ENCODE results near the gene USP17L29.
A peak's percentile ranks its signal among the peaks of the same experiment; 100 is the strongest.
"Not testable (repeated sequence)": the region's sequence is repeated elsewhere in the genome, so short reads cannot be mapped to it uniquely, and the experiment has no call there.

Gene USP17L29, protein sequence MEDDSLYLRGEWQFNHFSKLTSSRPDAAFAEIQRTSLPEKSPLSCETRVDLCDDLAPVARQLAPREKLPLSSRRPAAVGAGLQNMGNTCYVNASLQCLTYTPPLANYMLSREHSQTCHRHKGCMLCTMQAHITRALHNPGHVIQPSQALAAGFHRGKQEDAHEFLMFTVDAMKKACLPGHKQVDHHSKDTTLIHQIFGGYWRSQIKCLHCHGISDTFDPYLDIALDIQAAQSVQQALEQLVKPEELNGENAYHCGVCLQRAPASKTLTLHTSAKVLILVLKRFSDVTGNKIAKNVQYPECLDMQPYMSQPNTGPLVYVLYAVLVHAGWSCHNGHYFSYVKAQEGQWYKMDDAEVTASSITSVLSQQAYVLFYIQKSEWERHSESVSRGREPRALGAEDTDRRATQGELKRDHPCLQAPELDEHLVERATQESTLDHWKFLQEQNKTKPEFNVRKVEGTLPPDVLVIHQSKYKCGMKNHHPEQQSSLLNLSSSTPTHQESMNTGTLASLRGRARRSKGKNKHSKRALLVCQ

DNA sequence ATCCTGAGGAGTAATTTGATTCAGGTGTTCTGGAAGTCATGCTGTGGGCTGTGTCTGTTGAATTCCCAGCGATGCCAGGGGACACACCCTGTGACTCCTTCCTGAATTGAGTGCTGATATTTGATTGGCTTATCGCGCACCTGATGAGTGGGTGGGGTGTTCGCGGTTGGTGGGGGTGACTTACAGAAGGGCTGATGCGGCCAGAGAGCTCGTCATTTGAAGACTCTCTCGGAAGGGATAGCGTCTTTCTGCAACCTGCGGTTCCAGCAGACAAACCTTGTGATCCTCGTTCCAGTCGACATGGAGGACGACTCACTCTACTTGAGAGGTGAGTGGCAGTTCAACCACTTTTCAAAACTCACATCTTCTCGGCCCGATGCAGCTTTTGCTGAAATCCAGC lies at the start of gene USP17L29:
Gene USP17L29 (plus strand): TSS at position 301 of the 400 bp plus-strand sequence. CDS start 0 bp downstream, at position 301.
- DNase-seq = not testable (repeated sequence)

DNA sequence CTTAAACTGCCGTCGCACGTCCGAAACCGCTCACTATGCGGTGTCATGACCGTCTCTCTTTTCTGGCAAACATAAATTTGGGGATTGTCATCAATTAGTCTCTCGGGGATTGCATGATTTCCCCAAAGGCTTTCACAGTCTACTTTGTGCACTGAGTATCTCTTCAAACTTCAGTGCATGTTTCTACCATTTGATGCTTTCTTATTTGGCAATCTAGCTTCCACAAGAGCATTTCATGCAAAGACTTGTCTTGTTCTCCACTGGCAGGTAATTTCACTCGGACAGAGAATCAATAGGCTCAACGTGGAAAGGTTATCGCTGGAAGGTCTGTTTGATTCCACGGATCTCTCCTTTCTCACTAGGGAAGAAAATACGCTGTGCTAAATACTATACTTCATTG lies 29.2 kb upstream of the USP17L29 start:
- DNase-seq = not testable (repeated sequence)

DNA sequence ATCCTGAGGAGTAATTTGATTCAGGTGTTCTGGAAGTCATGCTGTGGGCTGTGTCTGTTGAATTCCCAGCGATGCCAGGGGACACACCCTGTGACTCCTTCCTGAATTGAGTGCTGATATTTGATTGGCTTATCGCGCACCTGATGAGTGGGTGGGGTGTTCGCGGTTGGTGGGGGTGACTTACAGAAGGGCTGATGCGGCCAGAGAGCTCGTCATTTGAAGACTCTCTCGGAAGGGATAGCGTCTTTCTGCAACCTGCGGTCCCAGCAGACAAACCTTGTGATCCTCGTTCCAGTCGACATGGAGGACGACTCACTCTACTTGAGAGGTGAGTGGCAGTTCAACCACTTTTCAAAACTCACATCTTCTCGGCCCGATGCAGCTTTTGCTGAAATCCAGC lies 28.6 kb upstream of the USP17L29 start, which contains the start of gene USP17L24:
Gene USP17L24 (plus strand): TSS at position 301 of the 400 bp plus-strand sequence. CDS start 0 bp downstream, at position 301.
- not testable (repeated sequence) for DNase-seq

DNA sequence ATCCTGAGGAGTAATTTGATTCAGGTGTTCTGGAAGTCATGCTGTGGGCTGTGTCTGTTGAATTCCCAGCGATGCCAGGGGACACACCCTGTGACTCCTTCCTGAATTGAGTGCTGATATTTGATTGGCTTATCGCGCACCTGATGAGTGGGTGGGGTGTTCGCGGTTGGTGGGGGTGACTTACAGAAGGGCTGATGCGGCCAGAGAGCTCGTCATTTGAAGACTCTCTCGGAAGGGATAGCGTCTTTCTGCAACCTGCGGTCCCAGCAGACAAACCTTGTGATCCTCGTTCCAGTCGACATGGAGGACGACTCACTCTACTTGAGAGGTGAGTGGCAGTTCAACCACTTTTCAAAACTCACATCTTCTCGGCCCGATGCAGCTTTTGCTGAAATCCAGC lies 23.8 kb upstream of the USP17L29 start, which contains the start of gene USP17L25:
Gene USP17L25 (plus strand): TSS at position 301 of the 400 bp plus-strand sequence. CDS start 0 bp downstream, at position 301.
- not testable (repeated sequence) for DNase-seq

DNA sequence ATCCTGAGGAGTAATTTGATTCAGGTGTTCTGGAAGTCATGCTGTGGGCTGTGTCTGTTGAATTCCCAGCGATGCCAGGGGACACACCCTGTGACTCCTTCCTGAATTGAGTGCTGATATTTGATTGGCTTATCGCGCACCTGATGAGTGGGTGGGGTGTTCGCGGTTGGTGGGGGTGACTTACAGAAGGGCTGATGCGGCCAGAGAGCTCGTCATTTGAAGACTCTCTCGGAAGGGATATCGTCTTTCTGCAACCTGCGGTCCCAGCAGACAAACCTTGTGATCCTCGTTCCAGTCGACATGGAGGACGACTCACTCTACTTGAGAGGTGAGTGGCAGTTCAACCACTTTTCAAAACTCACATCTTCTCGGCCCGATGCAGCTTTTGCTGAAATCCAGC lies 19.1 kb upstream of the USP17L29 start, which contains the start of gene USP17L26:
Gene USP17L26 (plus strand): TSS at position 301 of the 400 bp plus-strand sequence. CDS start 0 bp downstream, at position 301.
- DNase-seq = not testable (repeated sequence)

DNA sequence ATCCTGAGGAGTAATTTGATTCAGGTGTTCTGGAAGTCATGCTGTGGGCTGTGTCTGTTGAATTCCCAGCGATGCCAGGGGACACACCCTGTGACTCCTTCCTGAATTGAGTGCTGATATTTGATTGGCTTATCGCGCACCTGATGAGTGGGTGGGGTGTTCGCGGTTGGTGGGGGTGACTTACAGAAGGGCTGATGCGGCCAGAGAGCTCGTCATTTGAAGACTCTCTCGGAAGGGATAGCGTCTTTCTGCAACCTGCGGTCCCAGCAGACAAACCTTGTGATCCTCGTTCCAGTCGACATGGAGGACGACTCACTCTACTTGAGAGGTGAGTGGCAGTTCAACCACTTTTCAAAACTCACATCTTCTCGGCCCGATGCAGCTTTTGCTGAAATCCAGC lies 14.3 kb upstream of the USP17L29 start, which contains the start of gene USP17L5:
Gene USP17L5 (plus strand): TSS at position 301 of the 400 bp plus-strand sequence. CDS start 0 bp downstream, at position 301.
- DNase-seq = not testable (repeated sequence)

DNA sequence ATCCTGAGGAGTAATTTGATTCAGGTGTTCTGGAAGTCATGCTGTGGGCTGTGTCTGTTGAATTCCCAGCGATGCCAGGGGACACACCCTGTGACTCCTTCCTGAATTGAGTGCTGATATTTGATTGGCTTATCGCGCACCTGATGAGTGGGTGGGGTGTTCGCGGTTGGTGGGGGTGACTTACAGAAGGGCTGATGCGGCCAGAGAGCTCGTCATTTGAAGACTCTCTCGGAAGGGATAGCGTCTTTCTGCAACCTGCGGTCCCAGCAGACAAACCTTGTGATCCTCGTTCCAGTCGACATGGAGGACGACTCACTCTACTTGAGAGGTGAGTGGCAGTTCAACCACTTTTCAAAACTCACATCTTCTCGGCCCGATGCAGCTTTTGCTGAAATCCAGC lies 9.6 kb upstream of the USP17L29 start, which contains the start of gene USP17L27:
Gene USP17L27 (plus strand): TSS at position 301 of the 400 bp plus-strand sequence. CDS start 0 bp downstream, at position 301.
- DNase-seq = not testable (repeated sequence)

DNA sequence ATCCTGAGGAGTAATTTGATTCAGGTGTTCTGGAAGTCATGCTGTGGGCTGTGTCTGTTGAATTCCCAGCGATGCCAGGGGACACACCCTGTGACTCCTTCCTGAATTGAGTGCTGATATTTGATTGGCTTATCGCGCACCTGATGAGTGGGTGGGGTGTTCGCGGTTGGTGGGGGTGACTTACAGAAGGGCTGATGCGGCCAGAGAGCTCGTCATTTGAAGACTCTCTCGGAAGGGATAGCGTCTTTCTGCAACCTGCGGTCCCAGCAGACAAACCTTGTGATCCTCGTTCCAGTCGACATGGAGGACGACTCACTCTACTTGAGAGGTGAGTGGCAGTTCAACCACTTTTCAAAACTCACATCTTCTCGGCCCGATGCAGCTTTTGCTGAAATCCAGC lies 4.8 kb upstream of the USP17L29 start, which contains the start of gene USP17L28:
Gene USP17L28 (plus strand): TSS at position 301 of the 400 bp plus-strand sequence. CDS start 0 bp downstream, at position 301.
- DNase-seq = not testable (repeated sequence)

DNA sequence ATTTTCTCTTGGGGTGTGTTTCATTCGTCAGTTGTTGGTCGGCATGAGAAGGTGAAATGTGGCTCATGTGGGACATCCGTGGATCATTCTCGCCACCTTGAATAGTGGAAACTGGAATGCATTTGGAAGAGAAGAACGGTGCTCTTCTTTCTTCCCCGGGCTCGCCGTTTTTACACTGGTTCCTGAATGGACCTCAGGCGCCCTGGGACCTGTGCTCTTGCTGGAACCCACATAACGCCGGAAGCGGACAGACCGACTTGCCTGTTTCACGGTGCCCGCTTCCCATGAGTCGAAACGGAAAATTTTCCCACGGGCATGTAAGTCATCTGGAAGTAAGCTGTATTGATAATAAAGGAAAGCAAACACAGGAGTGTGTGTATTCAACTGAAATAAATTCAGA lies 2.6 kb upstream of the USP17L29 start:
- peak; percentile 0 for DNase-seq

DNA sequence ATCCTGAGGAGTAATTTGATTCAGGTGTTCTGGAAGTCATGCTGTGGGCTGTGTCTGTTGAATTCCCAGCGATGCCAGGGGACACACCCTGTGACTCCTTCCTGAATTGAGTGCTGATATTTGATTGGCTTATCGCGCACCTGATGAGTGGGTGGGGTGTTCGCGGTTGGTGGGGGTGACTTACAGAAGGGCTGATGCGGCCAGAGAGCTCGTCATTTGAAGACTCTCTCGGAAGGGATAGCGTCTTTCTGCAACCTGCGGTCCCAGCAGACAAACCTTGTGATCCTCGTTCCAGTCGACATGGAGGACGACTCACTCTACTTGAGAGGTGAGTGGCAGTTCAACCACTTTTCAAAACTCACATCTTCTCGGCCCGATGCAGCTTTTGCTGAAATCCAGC lies 9.4 kb downstream of the USP17L29 start, which contains the start of gene USP17L30:
Gene USP17L30 (plus strand): TSS at position 301 of the 400 bp plus-strand sequence. CDS start 0 bp downstream, at position 301.
- DNase-seq = not testable (repeated sequence)

DNA sequence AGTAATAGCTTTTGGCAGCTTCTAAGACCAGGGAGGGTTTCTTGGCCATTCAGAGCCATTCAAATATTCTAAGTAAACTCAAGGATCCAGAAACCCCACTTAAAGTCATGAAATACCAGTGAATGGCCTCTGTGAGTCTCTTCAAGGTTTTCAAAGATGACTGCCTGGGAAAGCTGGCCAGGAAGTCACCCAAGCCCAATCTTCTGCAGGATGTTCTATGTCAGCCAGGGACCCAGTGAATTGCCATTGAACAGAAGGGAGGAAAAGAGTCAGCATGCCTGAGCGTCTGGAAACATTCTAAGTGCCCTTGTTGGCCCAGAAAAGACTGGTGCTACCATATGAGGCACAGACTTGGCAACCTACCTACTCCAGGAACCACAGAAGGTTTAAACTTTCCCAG lies 26.4 kb downstream of the USP17L29 start:
- not testable (repeated sequence) for DNase-seq

DNA sequence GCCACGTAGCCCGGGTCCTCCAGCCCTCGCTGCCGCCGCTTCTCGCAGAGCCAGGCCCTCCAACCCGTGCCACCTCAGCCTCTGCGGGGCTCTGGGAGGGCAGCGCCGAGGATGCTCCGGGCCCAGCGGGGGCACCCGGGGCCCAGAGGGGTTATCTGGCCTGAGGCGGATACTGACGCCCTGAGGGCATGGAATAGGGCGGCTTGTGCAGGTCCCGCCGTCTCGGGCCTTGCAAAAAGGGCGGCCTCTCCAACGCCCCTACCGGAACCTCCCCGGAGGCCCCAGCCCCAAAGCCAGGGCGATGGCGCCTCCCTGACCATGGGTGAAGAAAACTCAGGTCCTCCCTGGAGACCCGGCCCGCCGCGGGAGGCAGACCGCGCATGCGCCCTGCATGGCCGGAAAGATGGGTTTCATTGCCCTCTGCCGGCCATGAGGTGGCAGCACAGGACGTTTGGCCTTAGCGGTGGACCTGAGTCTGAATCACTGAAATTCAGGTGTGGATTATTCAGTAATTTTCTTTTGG lies 27.6 kb downstream of the USP17L29 start:
- peak; percentile 64 for DNase-seq

DNA sequence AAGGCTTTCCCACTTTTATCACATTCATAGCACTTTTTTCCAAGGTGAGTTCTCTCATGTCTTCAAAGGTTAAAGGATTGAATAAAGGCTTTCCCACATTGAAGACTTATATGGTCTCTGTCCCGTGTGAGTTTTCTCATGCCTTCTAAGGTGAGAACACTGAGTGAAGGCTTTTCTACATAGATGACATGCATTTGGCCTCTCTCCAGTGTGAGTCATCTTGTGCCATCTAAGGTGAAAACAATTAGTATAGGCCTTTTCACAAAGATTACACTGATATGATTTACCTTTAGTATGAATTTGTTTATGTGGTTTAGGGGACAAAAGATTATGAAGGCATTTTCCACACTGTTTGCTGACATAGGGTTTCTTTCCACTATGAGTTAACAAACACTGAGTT lies 30.7 kb downstream of the USP17L29 start:
- no peak for DNase-seq

DNA sequence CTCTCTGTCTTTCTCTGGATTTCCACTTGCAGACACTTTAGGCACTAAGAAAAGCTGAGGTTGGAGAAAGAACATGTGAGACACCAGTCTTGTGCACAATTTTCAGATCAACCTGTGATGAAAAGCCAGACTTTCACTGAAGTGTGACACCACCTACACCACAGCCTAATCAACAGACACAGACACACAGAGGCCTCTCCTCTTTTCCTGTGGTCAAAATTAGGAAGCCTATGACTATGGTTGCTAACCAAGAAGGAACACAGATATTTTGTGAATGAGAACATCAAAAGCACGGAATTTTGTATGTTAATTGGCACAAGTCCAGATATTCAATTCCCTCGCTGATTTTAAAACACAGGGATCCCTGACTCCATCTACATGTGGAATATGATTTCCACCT lies 35.6 kb downstream of the USP17L29 start:
- DNase-seq = not testable (repeated sequence)

Measured in CD4-positive, alpha-beta T cell treated with Interleukin-12 subunit alpha and Interleukin-12 subunit beta, for 1 hour (primary cell).